ENCODE measurements around the gene CYP8B1.

The CYP8B1 gene

GRCh38 chr3:42852441-42852840 is 23.2 kb downstream of the CYP8B1 start:
- TF ChIP-seq, protein P1, sequence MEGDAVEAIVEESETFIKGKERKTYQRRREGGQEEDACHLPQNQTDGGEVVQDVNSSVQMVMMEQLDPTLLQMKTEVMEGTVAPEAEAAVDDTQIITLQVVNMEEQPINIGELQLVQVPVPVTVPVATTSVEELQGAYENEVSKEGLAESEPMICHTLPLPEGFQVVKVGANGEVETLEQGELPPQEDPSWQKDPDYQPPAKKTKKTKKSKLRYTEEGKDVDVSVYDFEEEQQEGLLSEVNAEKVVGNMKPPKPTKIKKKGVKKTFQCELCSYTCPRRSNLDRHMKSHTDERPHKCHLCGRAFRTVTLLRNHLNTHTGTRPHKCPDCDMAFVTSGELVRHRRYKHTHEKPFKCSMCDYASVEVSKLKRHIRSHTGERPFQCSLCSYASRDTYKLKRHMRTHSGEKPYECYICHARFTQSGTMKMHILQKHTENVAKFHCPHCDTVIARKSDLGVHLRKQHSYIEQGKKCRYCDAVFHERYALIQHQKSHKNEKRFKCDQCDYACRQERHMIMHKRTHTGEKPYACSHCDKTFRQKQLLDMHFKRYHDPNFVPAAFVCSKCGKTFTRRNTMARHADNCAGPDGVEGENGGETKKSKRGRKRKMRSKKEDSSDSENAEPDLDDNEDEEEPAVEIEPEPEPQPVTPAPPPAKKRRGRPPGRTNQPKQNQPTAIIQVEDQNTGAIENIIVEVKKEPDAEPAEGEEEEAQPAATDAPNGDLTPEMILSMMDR (IDR thresholded peaks at IDR 0.05; ENCODE audit: insufficient read depth, missing control alignments): no peak
- FAIRE-seq (no peak), DNase-seq (ENCODE audit: insufficient read length, low spot score) (no peak)

DNA sequence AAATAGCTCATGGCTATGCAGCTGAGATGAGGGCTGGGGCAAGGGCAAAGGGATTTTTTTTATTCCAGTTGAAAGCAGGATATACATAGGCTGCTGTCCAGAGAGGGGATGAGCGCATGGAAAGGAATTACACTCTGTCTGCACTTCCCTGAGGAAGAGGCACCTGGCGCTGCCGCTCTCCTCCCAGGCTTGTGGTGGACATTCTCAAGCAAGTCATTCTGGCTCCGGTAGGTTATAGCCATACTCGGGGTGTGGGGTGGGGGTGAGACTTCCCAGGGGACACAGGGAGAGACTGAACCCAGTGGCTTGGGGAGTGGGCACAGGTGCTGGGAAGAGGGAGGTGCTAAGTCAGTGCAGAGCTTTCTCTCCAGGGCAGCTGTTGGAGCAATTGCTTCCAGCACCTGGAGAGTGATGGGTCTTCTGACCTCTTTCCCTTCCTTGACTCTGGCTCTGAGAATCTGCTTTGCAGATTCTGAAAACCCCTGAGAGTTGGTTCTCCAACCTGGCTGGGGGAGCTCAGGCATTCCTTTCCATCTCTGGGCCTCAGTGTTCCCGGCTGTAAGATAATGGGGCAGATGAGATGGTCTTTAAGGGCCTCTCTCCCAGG is 24.3 kb downstream of the CYP8B1 start:
- DNase-seq (ENCODE audit: insufficient read length, low spot score) (no peak), FAIRE-seq (no peak)
- TF ChIP-seq, protein P1 (IDR thresholded peaks at IDR 0.05; ENCODE audit: insufficient read depth, missing control alignments): no peak

DNA sequence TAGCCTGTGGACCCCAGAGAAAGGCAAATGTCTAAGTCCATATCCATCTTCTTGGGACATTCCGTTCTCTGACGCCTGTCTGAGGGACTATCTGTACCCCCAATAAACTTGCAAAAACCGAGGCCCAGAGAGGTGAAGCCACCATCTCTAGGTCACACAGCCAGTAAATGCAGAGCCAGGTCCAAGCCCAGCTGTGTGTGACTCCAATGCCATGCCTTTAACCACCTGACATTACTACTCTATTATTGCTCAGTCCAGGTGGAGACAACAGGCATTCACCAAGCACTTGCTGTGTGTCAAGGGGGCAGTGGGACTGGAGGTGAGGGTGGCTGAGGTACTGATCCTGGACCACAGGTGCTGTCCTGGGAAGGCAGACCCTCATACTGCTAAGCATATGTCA is 25.4 kb downstream of the CYP8B1 start:
- FAIRE-seq (no peak), DNase-seq (ENCODE audit: insufficient read length, low spot score) (no peak)
- TF ChIP-seq, protein P1 (IDR thresholded peaks at IDR 0.05; ENCODE audit: insufficient read depth, missing control alignments): no peak

DNA sequence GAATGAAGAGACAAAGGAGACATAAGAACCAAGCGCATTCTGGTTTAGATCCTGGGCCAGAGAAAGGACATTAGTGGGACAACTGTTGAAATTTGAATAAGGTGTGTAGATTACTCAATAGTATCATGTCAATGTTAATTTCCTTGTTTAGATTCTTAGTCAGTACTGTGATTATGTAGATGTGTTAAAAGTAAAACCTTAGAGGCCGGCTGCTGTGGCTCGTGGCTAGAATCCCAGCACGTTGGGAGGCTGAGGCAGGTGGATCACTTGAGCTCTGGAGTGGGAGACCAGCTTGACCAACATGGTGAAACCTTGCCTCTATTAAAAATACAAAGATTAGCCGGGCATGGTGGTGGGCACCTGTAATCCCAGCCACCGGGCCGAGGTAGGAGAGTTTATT is 26.7 kb downstream of the CYP8B1 start:
- DNase-seq (ENCODE audit: insufficient read length, low spot score): no peak
- no peak for FAIRE-seq
- TF ChIP-seq, protein P1 (IDR thresholded peaks at IDR 0.05; ENCODE audit: insufficient read depth, missing control alignments): no peak

DNA sequence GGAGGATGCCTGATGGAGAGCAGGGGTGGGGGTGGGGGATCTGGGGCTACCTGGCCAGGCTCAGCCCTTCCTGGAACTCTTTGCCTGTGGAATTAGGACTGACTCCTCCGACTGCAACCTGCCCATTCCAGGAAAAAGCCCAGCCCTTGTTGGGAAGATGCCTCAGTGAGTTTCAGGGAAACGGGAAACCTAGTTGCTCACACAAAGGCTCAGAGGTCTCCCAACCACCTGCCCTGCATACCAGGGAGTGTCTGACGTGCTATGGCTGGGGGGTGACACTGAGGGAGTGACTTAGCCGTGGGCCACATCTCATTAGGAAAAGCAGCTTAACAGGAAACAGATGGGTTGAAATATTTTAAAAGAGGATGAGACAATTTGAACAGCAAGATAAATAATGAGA is 27.9 kb downstream of the CYP8B1 start:
- DNase-seq (ENCODE audit: insufficient read length, low spot score): peak; percentile 56
- FAIRE-seq: no peak
- TF ChIP-seq, protein P1 (IDR thresholded peaks at IDR 0.05; ENCODE audit: insufficient read depth, missing control alignments): no peak

DNA sequence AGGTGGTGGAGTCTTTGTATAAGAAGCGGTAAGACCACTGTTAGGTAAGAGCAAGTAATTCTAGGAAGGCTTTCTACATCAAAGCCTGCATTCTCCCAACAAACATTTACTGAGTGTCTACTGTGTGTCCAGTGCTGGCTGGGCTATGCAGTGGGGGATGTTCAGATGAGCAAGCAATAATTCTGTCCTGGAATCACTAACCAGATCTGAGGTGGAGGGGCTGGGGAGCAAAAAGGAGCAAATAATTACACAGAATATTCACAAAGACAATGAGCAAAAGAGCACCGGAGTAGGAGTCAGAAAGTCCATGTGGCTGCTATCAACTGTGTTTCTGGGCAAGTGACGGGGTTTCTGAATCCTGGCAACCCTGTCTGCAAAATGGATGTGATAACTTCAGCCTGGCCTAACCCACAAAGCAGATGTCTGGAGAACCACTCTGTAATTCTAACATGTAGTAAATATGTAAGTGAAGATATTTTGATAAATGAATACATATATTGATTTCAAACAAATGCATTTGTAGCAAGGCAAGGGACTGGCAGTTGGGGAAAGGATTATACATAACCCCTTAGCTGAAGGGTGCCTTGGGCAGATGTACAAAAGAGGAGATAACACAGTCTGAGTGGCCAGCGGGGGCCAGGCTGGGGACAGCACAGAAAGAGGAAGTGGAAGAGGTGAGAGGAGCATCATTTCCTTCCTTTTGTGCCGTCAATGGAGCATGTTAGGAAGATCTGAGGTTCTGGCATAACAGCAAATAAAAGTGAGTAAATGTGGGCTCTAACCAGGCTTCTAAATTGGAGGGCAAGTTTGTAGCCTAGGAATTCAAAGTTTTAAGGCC is 28.8 kb downstream of the CYP8B1 start:
- TF ChIP-seq, protein P1 (IDR thresholded peaks at IDR 0.05; ENCODE audit: insufficient read depth, missing control alignments): no peak
- DNase-seq (ENCODE audit: insufficient read length, low spot score) (no peak), FAIRE-seq (no peak)

DNA sequence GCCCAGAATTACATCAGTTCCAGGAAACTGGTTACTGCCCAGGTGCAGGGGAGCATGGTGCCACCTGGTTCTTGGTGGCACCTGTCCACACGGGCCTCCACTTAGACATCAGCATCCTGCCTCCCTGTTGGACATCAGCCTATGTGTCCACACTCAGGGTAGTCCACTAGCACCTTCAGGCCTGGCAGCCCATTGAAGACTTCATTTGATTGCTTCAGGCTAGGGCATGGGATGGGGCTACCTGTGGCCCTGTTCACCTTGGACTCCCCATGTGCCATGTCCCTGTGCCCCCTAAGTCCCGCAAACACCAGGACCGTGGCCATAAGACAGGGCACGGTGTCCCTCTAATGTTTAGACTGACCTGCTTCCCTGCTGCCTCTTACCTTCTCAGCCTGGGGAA is 30.9 kb downstream of the CYP8B1 start:
- DNase-seq (ENCODE audit: insufficient read length, low spot score): no peak
- TF ChIP-seq, protein P1 (IDR thresholded peaks at IDR 0.05; ENCODE audit: insufficient read depth, missing control alignments): no peak
- no peak for FAIRE-seq

All from D721Med (cell line).